Naive thymus-derived CD4-positive, alpha-beta T cell (primary cell): Measurements from ENCODE around the gene STUM. TPM values are rescaled to one million over a fixed set of nuclear protein-coding genes. Genes with fewer than 3 reads are reported as not detected.

Experiments
- ATAC-seq: fragments of 150-1000 bp; cut with Tn5 transposase; 2 replicates; pipeline ENCODE4 v1.10.0; 2021; ENCODE audit warnings: mild to moderate bottlenecking, moderate library complexity
- CTCF ChIA-PET: fragments of 350-600 bp; sonication (Branson Sonifier 250); formaldehyde crosslinking; loops from one replicate; lab custom pipeline; 2021; ENCODE audit warnings: antibody characterized with exemption; lab: Charles Lee
- POLR2A ChIA-PET: fragments of 350-600 bp; sonication (Branson Sonifier 250); formaldehyde crosslinking; loops from one replicate; lab custom pipeline; 2021; ENCODE audit warnings: antibody characterized with exemption, inconsistent platforms; lab: Charles Lee
- DNase-seq, 9 donors: peaks; one replicate each; pipeline versions ENCODE4 v3.0.0 to v3.0.0-alpha.2; 2020 to 2022; ENCODE audit warnings: mixed read lengths in 1 of 9
- H3K27ac ChIP-seq: one replicate; pipeline ENCODE4 v1.7.0; 2013; ENCODE audit warnings: mild to moderate bottlenecking, low read depth, low read length, moderate library complexity
- H3K27me3 ChIP-seq, 2 donors: one replicate each; pipeline ENCODE4 v1.7.0; 2013; ENCODE audit warnings: low read length in 2 of 2, mild to moderate bottlenecking in 2 of 2, moderate library complexity in 2 of 2; ENCODE audit not compliant: control insufficient read depth in 2 of 2, insufficient read depth in 2 of 2
- H3K36me3 ChIP-seq, 3 experiments: 1 replicate in 2 of 3; 2 replicates in 1 of 3; pipeline ENCODE4 v1.7.0; 2013; ENCODE audit warnings: low read length in 3 of 3, mild to moderate bottlenecking in 3 of 3, moderate library complexity in 1 of 3; ENCODE audit not compliant: insufficient read depth in 3 of 3, control insufficient read depth in 2 of 3
- H3K4me1 ChIP-seq, 2 donors: one replicate each; pipeline ENCODE4 v1.7.0; 2013; ENCODE audit warnings: low read length in 2 of 2, mild to moderate bottlenecking in 2 of 2, moderate library complexity in 1 of 2; ENCODE audit not compliant: control insufficient read depth in 2 of 2, insufficient read depth in 2 of 2
- H3K4me3 ChIP-seq: 2 replicates; pipeline ENCODE4 v1.7.0; 2013; ENCODE audit warnings: mild to moderate bottlenecking, low read length
- H3K9me3 ChIP-seq, 3 experiments: 1 replicate in 2 of 3; 2 replicates in 1 of 3; pipeline ENCODE4 v1.7.0; 2013; ENCODE audit warnings: low read length in 3 of 3; ENCODE audit not compliant: control insufficient read depth in 2 of 3
- H3K27ac Mint-ChIP-seq, 9 donors: one replicate each; pipeline ENCODE4 v1.8.0; 2020 to 2022; ENCODE audit warnings: mixed read lengths in 9 of 9, mild to moderate bottlenecking in 8 of 9, moderate library complexity in 5 of 9, inconsistent platforms in 2 of 9
- H3K27me3 Mint-ChIP-seq, 5 donors: one replicate each; pipeline ENCODE4 v1.8.0; 2021 to 2022; ENCODE audit warnings: mixed read lengths in 5 of 5, mild to moderate bottlenecking in 1 of 5
- H3K36me3 Mint-ChIP-seq, 5 donors: one replicate each; pipeline ENCODE4 v1.8.0; 2020 to 2022; ENCODE audit warnings: mixed read lengths in 5 of 5, mild to moderate bottlenecking in 3 of 5, inconsistent platforms in 1 of 5
- H3K4me1 Mint-ChIP-seq, 7 donors: one replicate each; pipeline ENCODE4 v1.8.0; 2020 to 2022; ENCODE audit warnings: mixed read lengths in 7 of 7, mild to moderate bottlenecking in 3 of 7, inconsistent platforms in 1 of 7
- H3K4me3 Mint-ChIP-seq, 10 donors: one replicate each; pipeline ENCODE4 v1.8.0; 2020 to 2022; ENCODE audit warnings: mild to moderate bottlenecking in 10 of 10, mixed read lengths in 10 of 10, moderate library complexity in 6 of 10, inconsistent platforms in 2 of 10
- H3K9me3 Mint-ChIP-seq, 11 donors: one replicate each; pipeline ENCODE4 v1.8.0; 2020 to 2022; ENCODE audit warnings: mixed read lengths in 11 of 11, mild to moderate bottlenecking in 4 of 11, inconsistent platforms in 1 of 11, moderate library complexity in 1 of 11
- intact Hi-C, 2 donors: fragments of 100-400 bp; cut with micrococcal nuclease; formaldehyde crosslinking; loops; one replicate each; pipeline ENCODE4 v1.15.1; 2023
- polyA plus RNA-seq, 2 donors: library from polyadenylated mRNA; unstranded; fragments of 300-500 nt; fragmentation: Illumina TruSeq; gene quantifications; one replicate each; pipeline ENCODE4 v1.2.3, GENCODE V29; 2021
- total RNA-seq, 6 experiments: library from RNA in 5 of 6; stranded (reverse) in 5 of 6; gene quantifications; 1 replicate in 5 of 6; 2 replicates in 1 of 6; pipeline ENCODE4 v1.2.3 and lab custom pipeline; 2021 to 2026

Gene STUM
- total and polyA plus RNA-seq, 7 experiments from 2014 or later = not detected

GRCh38 chr1:226634166-226634588 is 85.6 kb downstream of the STUM start:
- Mint-ChIP-seq H3K36me3 (peaks cover 6 to 43% (median 15%) of the 10 kb centered on the region in 5 donors), H3K4me3 (peak overlapping the region; percentile 10 to 90 (median 64)), H3K9me3 (no peaks in the 10 kb centered on the region), H3K27ac (peak overlapping the region; percentile 76 to 98 (median 90)), H3K4me1 (peaks cover 23 to 75% (median 61%) of the 10 kb centered on the region in 7 donors), H3K27me3 (no peaks in the 10 kb centered on the region)
- intact Hi-C loops = loop anchor here (1.0 to 2.0 kb wide), 8 partner anchors 19 to 194 kb away; partner anchors contain the start of gene ITPKB (in 2 of the 2)
- CTCF ChIA-PET = interaction anchor here (0.9 to 7.2 kb wide), 15 partner anchors 10 to 251 kb away, joined by 3 to 60 read pairs (median 6); partner anchors contain the start of gene ITPKB
- Histone ChIP-seq H3K36me3 (peaks cover 0 to 75% (median 8%) of the 10 kb centered on the region in 3 experiments), H3K9me3 (no peaks in the 10 kb centered on the region), H3K4me1 (peaks cover 26 to 48% of the 10 kb centered on the region in 2 donors), H3K27me3 (no peaks in the 10 kb centered on the region), H3K27ac (peak overlapping the region; percentile 54), H3K4me3 (no peak overlapping the region)
- POLR2A ChIA-PET = interaction anchor here (0.8 to 3.7 kb wide), 10 partner anchors 10 to 194 kb away, joined by 3 to 18 read pairs (median 4); partner anchors contain the start of gene ITPKB
- ATAC-seq = peak; percentile 89
- peak; percentile 69 to 86 (median 79) for DNase-seq

GRCh38 chr1:226634611-226635246 is 86.2 kb downstream of the STUM start:
- Mint-ChIP-seq H3K27ac (peak overlapping the region; percentile 86 to 98 (median 90)), H3K27me3 (no peaks in the 10 kb centered on the region), H3K36me3 (peaks cover 6 to 42% (median 15%) of the 10 kb centered on the region in 5 donors), H3K4me3 (peak overlapping the region; percentile 70 to 90 (median 82)), H3K4me1 (peaks cover 23 to 75% (median 65%) of the 10 kb centered on the region in 7 donors), H3K9me3 (no peaks in the 10 kb centered on the region)
- Histone ChIP-seq H3K36me3 (peaks cover 0 to 77% (median 13%) of the 10 kb centered on the region in 3 experiments), H3K27me3 (no peaks in the 10 kb centered on the region), H3K4me3 (peak overlapping the region; percentile 38), H3K27ac (peak overlapping the region; percentile 54), H3K9me3 (no peaks in the 10 kb centered on the region), H3K4me1 (peaks cover 26 to 48% of the 10 kb centered on the region in 2 donors)
- DNase-seq (no peak), ATAC-seq (no peak)
- POLR2A ChIA-PET = interaction anchor here (0.8 to 3.7 kb wide), 9 partner anchors 9 to 194 kb away, joined by 3 to 18 read pairs (median 3); partner anchors contain the start of gene ITPKB
- intact Hi-C loops = loop anchor here (1.0 to 2.0 kb wide), 9 partner anchors 9 to 194 kb away; partner anchors contain the start of gene ITPKB (in 2 of the 2)
- CTCF ChIA-PET = interaction anchor here (0.7 to 7.2 kb wide), 12 partner anchors 9 to 250 kb away, joined by 3 to 60 read pairs (median 6); partner anchors contain the start of gene ITPKB

- Histone ChIP-seq H3K27me3 (no peaks in the 10 kb centered on the region), H3K4me1 (peaks cover 26 to 48% of the 10 kb centered on the region in 2 donors), H3K36me3 (peaks cover 0 to 77% (median 19%) of the 10 kb centered on the region in 3 experiments), H3K27ac (peak overlapping the region; percentile 54), H3K4me3 (peak overlapping the region; percentile 38), H3K9me3 (no peaks in the 10 kb centered on the region)
- peak in 3 of 9 donors; percentile 48 to 60 (median 54) for DNase-seq
- Mint-ChIP-seq H3K4me3 (peak overlapping the region; percentile 70 to 90 (median 82)), H3K36me3 (peaks cover 6 to 36% (median 15%) of the 10 kb centered on the region in 5 donors), H3K9me3 (no peaks in the 10 kb centered on the region), H3K4me1 (peaks cover 25 to 81% (median 69%) of the 10 kb centered on the region in 7 donors), H3K27me3 (no peaks in the 10 kb centered on the region), H3K27ac (peak overlapping the region; percentile 83 to 96 (median 89))
- ChIA-PET CTCF (interaction anchor here (0.7 to 7.2 kb wide), 13 partner anchors 9 to 211 kb away, joined by 3 to 60 read pairs (median 5); partner anchors contain the start of gene ITPKB), POLR2A (interaction anchor here (0.9 to 3.7 kb wide), 9 partner anchors 8 to 247 kb away, joined by 3 to 18 read pairs (median 4); partner anchors contain the start of gene ITPKB)
- intact Hi-C loops = loop anchor here (1.0 to 2.0 kb wide), 4 partner anchors 8 to 75 kb away; no protein-coding TSS in a partner anchor
- peak; percentile 23 for ATAC-seq
Measured at GRCh38 chr1:226635456-226635941, 86.9 kb downstream of the STUM start.

- Histone ChIP-seq H3K27me3 (no peaks in the 10 kb centered on the region), H3K27ac (peak overlapping the region; percentile 54), H3K36me3 (peaks cover 11 to 79% (median 30%) of the 10 kb centered on the region in 3 experiments), H3K4me3 (no peak overlapping the region), H3K9me3 (no peaks in the 10 kb centered on the region), H3K4me1 (peaks cover 26 to 48% of the 10 kb centered on the region in 2 donors)
- Mint-ChIP-seq H3K9me3 (no peaks in the 10 kb centered on the region), H3K36me3 (peaks cover 6 to 29% (median 15%) of the 10 kb centered on the region in 5 donors), H3K4me1 (peaks cover 25 to 83% (median 68%) of the 10 kb centered on the region in 7 donors), H3K27me3 (no peaks in the 10 kb centered on the region), H3K27ac (peak overlapping the region; percentile 0 to 96 (median 84)), H3K4me3 (peak overlapping the region in 3 of 10 donors; percentile 0 to 35 (median 8))
- POLR2A ChIA-PET = interaction anchor here (1.4 to 3.7 kb wide), 3 partner anchors 46 to 246 kb away, joined by 3 to 12 read pairs (median 7); partner anchors contain the start of gene ITPKB
- ATAC-seq (no peak), DNase-seq (no peak)
- intact Hi-C loops = no loop called here
- CTCF ChIA-PET = interaction anchor here (7.2 kb wide), 1 partner anchor 190 kb away, joined by 60 read pairs; no protein-coding TSS in a partner anchor
Measured at GRCh38 chr1:226636847-226637096, 88.2 kb downstream of the STUM start.

GRCh38 chr1:226637147-226637935 is 88.8 kb downstream of the STUM start:
- DNase-seq (no peak), ATAC-seq (no peak)
- ChIA-PET POLR2A (interaction anchor here (0.9 to 3.7 kb wide), 5 partner anchors 40 to 245 kb away, joined by 3 to 12 read pairs (median 4); partner anchors contain the start of gene ITPKB), CTCF (interaction anchor here (0.8 to 7.2 kb wide), 2 partner anchors 9 to 189 kb away, joined by 4 to 60 read pairs; no protein-coding TSS in a partner anchor)
- H3K4me1 ChIP-seq = peaks cover 26 to 47% of the 10 kb centered on the region in 2 donors
- no peak overlapping the region for H3K4me3 ChIP-seq
- intact Hi-C loops = no loop called here
- H3K9me3 ChIP-seq = no peaks in the 10 kb centered on the region
- H3K4me3 Mint-ChIP-seq = peak overlapping the region in 2 of 10 donors; percentile 8 to 35
- peaks cover 6 to 30% (median 18%) of the 10 kb centered on the region in 5 donors for H3K36me3 Mint-ChIP-seq
- peaks cover 11 to 79% (median 30%) of the 10 kb centered on the region in 3 experiments for H3K36me3 ChIP-seq
- H3K27ac ChIP-seq = peak overlapping the region; percentile 54
- H3K4me1 Mint-ChIP-seq = peaks cover 28 to 81% (median 64%) of the 10 kb centered on the region in 7 donors
- no peaks in the 10 kb centered on the region for H3K27me3 Mint-ChIP-seq
- H3K9me3 Mint-ChIP-seq = no peaks in the 10 kb centered on the region
- H3K27ac Mint-ChIP-seq = peak overlapping the region; percentile 0 to 96 (median 84)
- H3K27me3 ChIP-seq = no peaks in the 10 kb centered on the region
